HG03280 (cell line): ENCODE measurements around the gene TAF13.
"Not testable (repeated sequence)": the region's sequence is repeated elsewhere in the genome, so short reads cannot be mapped to it uniquely, and the experiment has no call there.

Experiments
- ATAC-seq: cut with Tn5 transposase; IDR thresholded peaks from one replicate; pipeline ENCODE4 v1.9.1; 2021; ENCODE audit warnings: mild to moderate bottlenecking, moderate library complexity; ENCODE audit not compliant: unreplicated experiment

Gene TAF13

GRCh38 chr1:109091839-109092193 lies 16.0 kb upstream of the TAF13 start:
- ATAC-seq: no peak

GRCh38 chr1:109091078-109091838 lies 15.5 kb upstream of the TAF13 start:
- peak; percentile 40 for ATAC-seq

- ATAC-seq: peak; percentile 90
Observed at GRCh38 chr1:109090196-109091077, 14.6 kb upstream of the TAF13 start, which contains the start of gene TMEM167B. Gene TMEM167B, plus strand, starts transcription at chr1:109090764. Its CDS starts 109 bp downstream, at chr1:109090873.

DNA sequence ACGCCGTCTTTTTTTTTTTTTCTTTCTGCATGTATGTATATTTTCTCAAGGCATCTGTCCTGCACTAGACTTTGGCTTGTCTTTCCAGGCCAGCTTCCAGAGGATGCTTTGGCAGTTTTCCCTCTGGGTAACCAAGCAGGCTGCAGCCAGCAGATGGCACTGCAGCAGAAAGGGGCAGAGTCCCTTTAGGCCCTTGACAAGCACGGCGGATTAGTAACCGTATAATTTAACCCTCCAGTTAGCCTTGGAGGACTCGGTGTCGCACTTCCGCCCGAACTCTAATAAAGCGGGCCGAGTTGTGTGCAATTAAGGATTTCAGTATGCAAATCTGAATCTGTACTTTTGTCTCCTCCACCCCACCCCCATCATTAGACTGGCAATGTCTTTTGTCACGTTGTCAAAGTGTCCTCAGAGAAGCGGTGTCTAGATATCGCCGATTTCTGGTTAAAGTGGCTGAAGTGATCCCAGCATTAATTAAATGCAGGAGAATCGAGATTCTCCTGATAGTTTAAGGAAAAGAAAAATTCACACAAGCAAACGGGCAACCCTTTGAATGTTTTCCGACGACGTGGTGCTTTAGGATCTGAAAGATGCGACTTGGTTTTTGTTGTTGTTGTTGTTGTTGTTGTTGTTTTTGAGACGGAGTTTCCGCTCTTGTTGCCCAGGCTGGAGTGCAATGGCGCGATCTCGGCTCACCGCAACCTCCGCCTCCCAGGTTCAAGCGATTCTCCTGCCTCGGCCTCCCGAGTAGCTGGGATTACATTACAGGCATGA lies 13.6 kb upstream of the TAF13 start:
- ATAC-seq: no peak

- no peak for ATAC-seq
Observed at GRCh38 chr1:109084563-109085517, 9.0 kb upstream of the TAF13 start.

GRCh38 chr1:109083923-109084322 lies 8.1 kb upstream of the TAF13 start:
- ATAC-seq: no peak

DNA sequence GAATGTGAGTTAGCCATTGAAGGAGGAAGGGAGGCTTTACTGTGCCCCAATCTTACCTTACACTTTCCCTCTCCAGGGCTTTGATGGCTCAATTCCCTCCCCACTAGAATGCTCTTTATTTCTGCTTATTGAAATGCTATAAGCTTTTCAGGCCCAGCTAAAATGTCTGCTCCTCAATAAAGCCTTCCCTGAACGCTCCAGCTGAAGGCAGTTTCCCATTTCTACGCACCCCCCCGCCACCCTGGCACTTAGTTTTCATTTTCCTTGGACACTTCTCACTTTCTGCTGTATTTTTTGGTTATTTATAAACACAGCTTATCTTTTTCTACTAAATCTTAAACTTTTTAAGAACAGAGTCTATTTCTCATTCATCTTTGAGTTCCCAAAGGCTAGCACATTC lies 7.7 kb upstream of the TAF13 start:
- no peak for ATAC-seq

GRCh38 chr1:109080441-109081082 lies 4.8 kb upstream of the TAF13 start:
- no peak for ATAC-seq

DNA sequence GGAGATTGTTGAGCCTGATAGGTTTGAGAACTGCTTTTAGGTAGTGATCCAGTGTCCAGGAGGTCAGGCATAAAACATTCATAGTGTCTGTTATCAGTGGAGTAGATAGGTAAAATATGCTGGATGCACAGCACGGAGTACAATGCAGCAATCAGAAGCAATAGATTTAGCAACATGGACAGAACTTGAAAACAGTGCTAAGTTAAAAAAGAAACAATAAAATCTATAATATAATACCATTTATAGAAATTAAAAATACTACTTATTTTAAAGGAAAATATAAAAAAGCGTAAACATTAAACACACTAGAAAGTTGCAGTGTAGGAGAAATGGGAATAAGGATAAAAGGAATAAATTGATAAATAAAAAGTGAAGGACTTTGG lies 3.4 kb upstream of the TAF13 start:
- ATAC-seq: no peak

DNA sequence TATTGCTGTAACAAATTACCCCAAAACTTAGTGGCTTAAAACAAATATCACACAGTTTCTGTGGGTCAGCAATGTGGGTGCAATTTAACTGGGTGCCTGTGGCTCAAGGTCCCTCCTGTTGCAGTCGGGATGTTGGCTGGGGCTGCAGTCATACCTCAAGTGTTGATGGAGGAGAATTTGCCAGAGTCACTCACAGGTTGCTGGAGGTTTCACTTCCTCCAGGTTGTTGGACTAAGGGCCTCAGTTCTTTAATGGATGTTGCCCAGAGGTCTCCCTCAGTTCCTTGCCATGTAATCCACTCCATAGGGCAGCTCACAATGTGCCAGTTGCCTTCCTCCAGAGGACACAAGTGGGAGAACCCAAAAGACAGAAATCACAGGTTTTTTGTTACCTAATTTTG lies 2.5 kb upstream of the TAF13 start:
- ATAC-seq: no peak

GRCh38 chr1:109069294-109069693 lies 6.5 kb downstream of the TAF13 start:
- ATAC-seq: no peak

DNA sequence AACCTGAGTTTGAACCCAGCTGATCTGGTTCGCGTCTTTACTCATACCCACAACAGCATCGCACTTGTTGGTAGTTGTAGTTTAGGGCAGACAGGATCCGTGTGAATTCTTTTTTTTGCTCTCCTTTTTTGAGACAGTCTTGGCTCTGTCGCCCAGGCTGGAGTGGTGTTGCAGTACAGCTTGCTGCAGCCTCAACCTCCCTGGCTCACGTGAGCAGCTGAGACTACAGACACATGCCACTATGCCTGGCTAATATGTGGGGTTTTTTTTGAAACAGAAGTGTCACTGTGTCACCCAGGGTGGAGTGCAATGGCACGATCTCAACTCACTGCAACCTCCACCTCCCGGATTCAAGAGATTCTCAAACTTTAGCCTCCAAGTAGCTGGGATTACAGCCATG lies 7.9 kb downstream of the TAF13 start:
- ATAC-seq: no peak

- no peak for ATAC-seq
Observed at GRCh38 chr1:109065137-109065536, 10.7 kb downstream of the TAF13 start.

DNA sequence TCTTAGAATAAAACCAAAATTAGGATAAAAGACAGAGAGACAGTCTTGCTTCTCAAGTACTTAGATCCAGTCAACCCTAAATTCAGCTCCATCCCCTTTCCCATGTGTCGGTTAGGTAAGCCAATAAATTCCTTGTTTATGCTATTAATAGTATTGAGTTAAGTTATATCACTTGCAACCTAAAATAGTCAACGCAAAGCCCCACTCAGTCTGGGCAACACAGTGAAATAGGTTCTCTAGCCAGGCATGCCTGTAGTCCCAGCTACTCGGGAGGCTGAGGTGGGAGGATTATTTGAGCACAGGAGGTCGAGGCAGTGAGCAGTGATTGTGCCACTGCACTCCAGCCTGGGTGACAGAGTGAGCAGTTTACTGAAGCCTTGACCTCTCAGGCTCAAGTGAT lies 14.6 kb downstream of the TAF13 start:
- ATAC-seq: no peak

GRCh38 chr1:109060707-109061106 lies 15.1 kb downstream of the TAF13 start:
- no peak for ATAC-seq

DNA sequence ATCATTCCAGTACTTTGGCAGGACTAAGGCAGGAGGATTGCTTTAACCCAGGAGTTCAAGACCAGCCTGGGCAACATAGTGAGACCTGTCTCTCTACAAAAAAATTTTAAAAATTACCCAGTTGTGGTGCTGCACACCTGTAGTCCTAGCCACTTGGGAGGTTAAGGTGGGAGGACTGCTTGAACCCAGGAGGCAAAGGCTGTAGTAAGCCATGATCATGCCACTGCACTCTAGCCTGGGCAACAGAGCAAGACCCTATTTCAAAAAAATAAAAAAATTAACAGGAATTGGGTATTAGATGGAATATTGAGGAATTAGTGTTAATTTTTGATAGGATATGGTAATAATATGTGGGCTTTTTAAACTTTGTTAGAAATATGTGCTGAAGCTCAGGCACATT lies 16.8 kb downstream of the TAF13 start:
- ATAC-seq: no peak

- ATAC-seq: no peak
Observed at GRCh38 chr1:109056064-109056463, 19.7 kb downstream of the TAF13 start.

- not testable (repeated sequence) for ATAC-seq
Observed at GRCh38 chr1:109052145-109052544, 23.7 kb downstream of the TAF13 start.

DNA sequence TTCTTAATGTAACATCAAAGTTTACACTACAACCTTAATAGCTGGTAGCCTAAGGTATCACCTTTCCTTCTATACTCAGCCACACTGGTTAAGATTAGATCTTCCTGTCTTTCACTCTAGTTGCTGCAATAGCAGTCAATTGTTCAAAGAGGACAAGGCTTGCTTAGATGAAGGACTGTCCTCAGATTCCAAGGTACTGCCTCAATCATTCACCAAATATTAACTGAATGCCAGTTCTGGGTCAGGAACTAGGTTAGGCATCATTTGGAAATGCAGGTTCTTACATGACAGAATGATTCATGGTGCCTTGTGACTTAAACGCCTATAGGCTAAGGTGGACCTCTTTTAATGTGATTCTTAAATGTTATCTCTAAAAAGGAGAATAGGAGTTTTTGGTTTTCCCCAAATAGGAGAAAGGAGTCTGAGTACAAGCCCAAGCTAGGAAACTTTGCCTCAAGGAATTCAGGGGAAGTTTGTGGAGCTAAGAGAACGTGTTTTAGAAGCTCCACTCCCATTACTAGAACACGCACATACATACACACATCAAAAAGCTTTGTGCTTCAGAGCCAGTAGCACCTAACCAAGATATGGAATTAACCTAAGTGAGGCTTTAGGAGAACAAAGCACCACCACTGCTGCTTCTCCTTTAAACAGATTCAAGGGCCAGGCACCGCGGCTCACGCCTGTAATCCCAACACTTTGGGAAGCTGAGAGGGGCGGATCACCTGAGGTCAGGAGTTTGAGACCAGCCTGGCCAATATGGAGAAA lies 25.4 kb downstream of the TAF13 start:
- ATAC-seq: no peak
